Subcutaneous adipose tissue (tissue), 4 donors: ENCODE results near the gene CRADD. TPM values are rescaled to one million over a fixed set of nuclear protein-coding genes. Genes with fewer than 3 reads are reported as not detected.

Experiments used
- CTCF ChIP-seq: fragments of 450-650 bp; IDR thresholded peaks from one replicate; pipeline ENCODE4 v1.5.1; 2016; ENCODE audit warnings: low read depth, mild to moderate bottlenecking, control low read depth, antibody characterized with exemption, moderate library complexity
- total RNA-seq, 4 donors: library from RNA; depleted of rRNA; stranded (reverse); fragments of >200 nt; gene quantifications; one replicate each; pipeline ENCODE4 v1.1.0, GENCODE V29; 2016

The CRADD gene
- total RNA-seq, 4 donors from 2014 or later = 22.5 to 43.7 (median 39.3) TPM

- TF ChIP-seq CTCF = no peak
These were observed 231.8 kb downstream of the CRADD start for GRCh38 chr12:93908846-93909567.

DNA sequence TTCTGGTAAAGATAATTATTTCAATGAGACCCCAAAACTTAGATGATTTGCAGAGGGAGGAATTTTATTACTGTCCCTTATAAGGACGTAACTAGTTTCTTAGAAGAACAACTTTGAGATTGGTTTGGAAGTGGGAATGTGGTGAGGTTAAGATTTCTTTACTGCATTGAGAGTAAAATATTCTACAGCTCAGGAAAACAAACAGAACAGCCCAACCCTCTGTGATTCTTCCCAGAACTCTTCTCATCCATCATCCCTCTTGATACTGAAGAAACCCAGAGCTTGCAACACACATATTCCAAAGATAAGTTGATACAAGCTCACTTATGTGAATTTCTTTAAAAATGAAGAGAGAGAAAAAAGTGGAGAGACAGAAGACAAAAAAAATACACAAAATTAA is 234.2 kb downstream of the CRADD start:
- TF ChIP-seq CTCF = no peak

DNA sequence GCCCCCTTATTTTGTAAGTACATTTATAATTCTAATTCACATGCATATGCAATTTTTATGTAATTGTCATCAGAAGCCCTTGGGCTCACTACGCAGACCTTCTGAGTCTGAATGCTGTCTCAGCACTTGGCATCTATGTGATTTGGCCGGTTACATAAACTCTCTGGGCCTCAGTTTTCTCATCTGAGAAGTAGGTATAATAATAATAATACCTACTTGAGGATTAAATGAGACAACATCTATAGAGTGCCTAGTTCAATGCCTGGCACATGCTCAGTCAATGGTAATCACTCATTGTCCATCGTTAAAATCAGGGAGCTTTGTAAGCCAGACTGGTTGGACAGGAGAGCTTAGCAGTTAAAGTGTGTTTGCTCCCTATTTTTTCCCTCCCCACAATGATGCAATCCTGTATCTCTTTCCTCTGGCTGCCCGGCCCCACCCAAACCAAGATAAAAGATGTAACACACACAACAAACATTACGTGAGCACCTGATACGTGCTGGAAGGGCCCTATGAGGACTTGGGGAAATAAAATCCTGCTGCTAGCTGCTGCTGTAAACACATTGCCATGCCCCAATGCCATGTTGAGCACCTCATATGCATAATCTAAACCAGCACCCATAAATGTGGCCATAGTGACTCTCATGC is 235.0 kb downstream of the CRADD start:
- TF ChIP-seq CTCF = no peak

DNA sequence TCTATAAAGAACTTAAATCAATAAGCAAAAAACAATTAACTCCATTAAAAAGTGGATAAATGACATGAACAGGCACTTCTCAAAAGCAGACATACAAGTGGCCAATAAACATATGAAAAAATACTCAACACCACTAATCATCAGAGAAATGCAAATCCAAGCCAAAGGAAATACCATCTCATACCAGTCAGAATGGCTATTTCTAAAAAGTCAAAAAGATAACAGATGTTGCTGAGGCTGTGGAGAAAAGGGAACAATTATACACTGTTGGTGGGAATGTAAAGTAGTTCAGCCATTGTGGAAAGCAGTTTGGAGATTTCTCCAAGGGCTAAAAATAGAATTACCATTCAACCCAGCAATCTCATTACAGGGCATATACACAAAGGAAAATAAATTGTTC is 236.7 kb downstream of the CRADD start:
- TF ChIP-seq CTCF = no peak

DNA sequence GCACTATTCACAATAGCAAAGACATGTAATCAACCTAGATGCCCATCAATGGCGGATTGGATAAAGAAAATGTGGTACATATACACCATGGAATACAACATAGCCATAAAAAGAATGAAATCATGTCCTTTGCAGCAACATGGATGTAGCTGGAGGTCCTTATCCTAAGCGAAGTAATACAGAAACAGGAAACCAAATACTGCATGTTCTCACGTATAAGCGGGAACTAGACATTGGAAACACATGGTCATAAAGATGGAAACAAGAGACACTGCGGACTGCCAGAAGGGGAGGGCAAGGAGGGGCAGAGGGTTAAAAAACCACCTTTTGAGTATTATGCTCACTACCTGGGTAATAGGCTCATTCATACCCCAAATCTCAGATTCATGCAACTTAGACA is 237.1 kb downstream of the CRADD start:
- TF ChIP-seq CTCF = no peak

DNA sequence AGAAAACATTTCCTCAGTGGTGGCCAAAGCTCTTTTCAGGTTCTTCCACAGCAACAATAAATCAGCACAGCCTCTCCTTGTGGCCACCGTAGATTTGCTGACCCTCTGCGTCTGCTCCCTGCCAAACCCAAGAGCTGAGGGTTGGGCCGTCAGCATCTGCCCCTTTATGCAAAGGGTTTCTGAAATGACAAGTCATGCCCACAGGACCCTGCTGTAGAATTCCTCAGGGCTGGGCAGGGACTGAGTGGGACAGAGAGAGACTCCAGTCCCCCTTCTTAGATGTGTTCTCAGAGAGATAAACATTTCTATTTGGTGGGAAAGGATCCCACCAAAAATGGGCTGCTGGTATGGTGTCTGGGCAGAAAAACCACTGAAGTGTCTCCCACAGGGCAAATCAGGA is 238.2 kb downstream of the CRADD start:
- no peak for TF ChIP-seq CTCF

DNA sequence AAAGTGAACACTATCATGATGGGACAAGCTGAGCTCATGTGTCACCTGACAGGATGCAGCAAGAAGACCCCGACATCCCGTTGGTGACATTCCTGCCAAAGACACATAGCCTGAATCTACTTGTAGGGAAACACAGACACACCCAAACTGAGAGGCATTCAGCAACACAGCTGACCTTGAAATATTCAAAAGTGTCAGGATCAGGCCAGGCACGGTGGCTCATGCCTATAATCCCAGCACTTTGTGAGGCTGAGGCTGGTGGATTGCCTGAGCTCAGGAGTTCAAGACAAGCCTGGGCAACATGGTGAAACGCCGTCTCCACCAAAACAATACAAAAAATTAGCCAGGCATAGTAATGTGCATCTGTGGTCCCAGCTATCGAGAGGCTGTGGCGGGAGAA is 239.2 kb downstream of the CRADD start:
- TF ChIP-seq CTCF = no peak
